ENCODE data around the gene TMEM81.

The TMEM81 gene

GRCh38 chr1:205071028-205071409 lies 13.2 kb downstream of the TMEM81 start:
- H3K9me3 Mint-ChIP-seq: no peaks in the 10 kb centered on the region
- H3K4me1 Mint-ChIP-seq (ENCODE audit: low read depth): no peaks in the 10 kb centered on the region
- H3K36me3 Mint-ChIP-seq (ENCODE audit: low read depth): no peaks in the 10 kb centered on the region
- no peak overlapping the region for H3K4me3 Mint-ChIP-seq
- H3K27me3 Mint-ChIP-seq (ENCODE audit: low read depth): no peaks in the 10 kb centered on the region
- H3K27ac Mint-ChIP-seq: no peak overlapping the region

GRCh38 chr1:205069371-205070125 lies 14.7 kb downstream of the TMEM81 start:
- Mint-ChIP-seq H3K4me3 (no peak overlapping the region), H3K9me3 (no peaks in the 10 kb centered on the region), H3K36me3 (ENCODE audit: low read depth) (no peaks in the 10 kb centered on the region), H3K27me3 (ENCODE audit: low read depth) (no peaks in the 10 kb centered on the region), H3K4me1 (ENCODE audit: low read depth) (no peaks in the 10 kb centered on the region), H3K27ac (no peak overlapping the region)

- peaks cover 3% of the 10 kb centered on the region for H3K4me1 Mint-ChIP-seq (ENCODE audit: low read depth)
- H3K36me3 Mint-ChIP-seq (ENCODE audit: low read depth): no peaks in the 10 kb centered on the region
- H3K27me3 Mint-ChIP-seq (ENCODE audit: low read depth): no peaks in the 10 kb centered on the region
- no peak overlapping the region for H3K4me3 Mint-ChIP-seq
- no peak overlapping the region for H3K27ac Mint-ChIP-seq
- no peaks in the 10 kb centered on the region for H3K9me3 Mint-ChIP-seq
Observed at GRCh38 chr1:205068457-205069040, 15.7 kb downstream of the TMEM81 start.

GRCh38 chr1:205068001-205068400 lies 16.3 kb downstream of the TMEM81 start:
- H3K36me3 Mint-ChIP-seq (ENCODE audit: low read depth): no peaks in the 10 kb centered on the region
- no peak overlapping the region for H3K4me3 Mint-ChIP-seq
- peaks cover 4% of the 10 kb centered on the region for H3K4me1 Mint-ChIP-seq (ENCODE audit: low read depth)
- H3K9me3 Mint-ChIP-seq: no peaks in the 10 kb centered on the region
- no peaks in the 10 kb centered on the region for H3K27me3 Mint-ChIP-seq (ENCODE audit: low read depth)
- no peak overlapping the region for H3K27ac Mint-ChIP-seq

GRCh38 chr1:205067031-205067430 lies 17.2 kb downstream of the TMEM81 start:
- H3K4me1 Mint-ChIP-seq (ENCODE audit: low read depth): peaks cover 4% of the 10 kb centered on the region
- no peak overlapping the region for H3K27ac Mint-ChIP-seq
- no peaks in the 10 kb centered on the region for H3K27me3 Mint-ChIP-seq (ENCODE audit: low read depth)
- no peaks in the 10 kb centered on the region for H3K36me3 Mint-ChIP-seq (ENCODE audit: low read depth)
- H3K9me3 Mint-ChIP-seq: no peaks in the 10 kb centered on the region
- H3K4me3 Mint-ChIP-seq: no peak overlapping the region

GRCh38 chr1:205066141-205066818 lies 18.0 kb downstream of the TMEM81 start:
- peaks cover 4% of the 10 kb centered on the region for H3K4me1 Mint-ChIP-seq (ENCODE audit: low read depth)

GRCh38 chr1:205065666-205066065 lies 18.6 kb downstream of the TMEM81 start:
- peaks cover 4% of the 10 kb centered on the region for H3K4me1 Mint-ChIP-seq (ENCODE audit: low read depth)
- H3K27me3 Mint-ChIP-seq (ENCODE audit: low read depth): no peaks in the 10 kb centered on the region
- no peaks in the 10 kb centered on the region for H3K36me3 Mint-ChIP-seq (ENCODE audit: low read depth)
- no peak overlapping the region for H3K4me3 Mint-ChIP-seq
- no peaks in the 10 kb centered on the region for H3K9me3 Mint-ChIP-seq
- H3K27ac Mint-ChIP-seq: no peak overlapping the region

More at GRCh38 chr1:205066141-205066818, 18.0 kb downstream of the TMEM81 start:
- Mint-ChIP-seq H3K27ac (no peak overlapping the region), H3K9me3 (no peaks in the 10 kb centered on the region), H3K36me3 (ENCODE audit: low read depth) (no peaks in the 10 kb centered on the region), H3K27me3 (ENCODE audit: low read depth) (no peaks in the 10 kb centered on the region), H3K4me3 (no peak overlapping the region)

GRCh38 chr1:205064741-205065316 lies 19.4 kb downstream of the TMEM81 start:
- Mint-ChIP-seq H3K4me1 (ENCODE audit: low read depth) (peaks cover 4% of the 10 kb centered on the region), H3K27me3 (ENCODE audit: low read depth) (no peaks in the 10 kb centered on the region), H3K36me3 (ENCODE audit: low read depth) (no peaks in the 10 kb centered on the region), H3K4me3 (no peak overlapping the region), H3K27ac (no peak overlapping the region), H3K9me3 (no peaks in the 10 kb centered on the region)

- Mint-ChIP-seq H3K27ac (no peak overlapping the region), H3K4me3 (no peak overlapping the region)
Observed at GRCh38 chr1:205064301-205064700, 20.0 kb downstream of the TMEM81 start.

GRCh38 chr1:205062895-205063294 lies 21.4 kb downstream of the TMEM81 start:
- Mint-ChIP-seq H3K27me3 (ENCODE audit: low read depth) (no peaks in the 10 kb centered on the region), H3K9me3 (no peaks in the 10 kb centered on the region), H3K4me1 (ENCODE audit: low read depth) (peaks cover 4% of the 10 kb centered on the region), H3K4me3 (no peak overlapping the region), H3K36me3 (ENCODE audit: low read depth) (no peaks in the 10 kb centered on the region), H3K27ac (no peak overlapping the region)

More at GRCh38 chr1:205064301-205064700, 20.0 kb downstream of the TMEM81 start:
- Mint-ChIP-seq H3K27me3 (ENCODE audit: low read depth) (no peaks in the 10 kb centered on the region), H3K9me3 (no peaks in the 10 kb centered on the region), H3K36me3 (ENCODE audit: low read depth) (no peaks in the 10 kb centered on the region), H3K4me1 (ENCODE audit: low read depth) (peaks cover 4% of the 10 kb centered on the region)

GRCh38 chr1:205062319-205062718 lies 21.9 kb downstream of the TMEM81 start:
- no peaks in the 10 kb centered on the region for H3K36me3 Mint-ChIP-seq (ENCODE audit: low read depth)
- H3K27me3 Mint-ChIP-seq (ENCODE audit: low read depth): no peaks in the 10 kb centered on the region
- no peak overlapping the region for H3K27ac Mint-ChIP-seq
- peaks cover 4% of the 10 kb centered on the region for H3K4me1 Mint-ChIP-seq (ENCODE audit: low read depth)
- H3K4me3 Mint-ChIP-seq: no peak overlapping the region
- H3K9me3 Mint-ChIP-seq: no peaks in the 10 kb centered on the region

GRCh38 chr1:205061665-205062069 lies 22.6 kb downstream of the TMEM81 start:
- H3K9me3 Mint-ChIP-seq: no peaks in the 10 kb centered on the region
- peaks cover 4% of the 10 kb centered on the region for H3K4me1 Mint-ChIP-seq (ENCODE audit: low read depth)
- H3K27ac Mint-ChIP-seq: no peak overlapping the region
- H3K27me3 Mint-ChIP-seq (ENCODE audit: low read depth): no peaks in the 10 kb centered on the region
- no peak overlapping the region for H3K4me3 Mint-ChIP-seq
- H3K36me3 Mint-ChIP-seq (ENCODE audit: low read depth): no peaks in the 10 kb centered on the region

GRCh38 chr1:205061227-205061626 lies 23.0 kb downstream of the TMEM81 start:
- Mint-ChIP-seq H3K36me3 (ENCODE audit: low read depth) (no peaks in the 10 kb centered on the region), H3K27ac (no peak overlapping the region)

GRCh38 chr1:205060746-205061145 lies 23.5 kb downstream of the TMEM81 start:
- no peaks in the 10 kb centered on the region for H3K36me3 Mint-ChIP-seq (ENCODE audit: low read depth)
- peaks cover 4% of the 10 kb centered on the region for H3K4me1 Mint-ChIP-seq (ENCODE audit: low read depth)
- H3K9me3 Mint-ChIP-seq: no peaks in the 10 kb centered on the region
- no peaks in the 10 kb centered on the region for H3K27me3 Mint-ChIP-seq (ENCODE audit: low read depth)
- no peak overlapping the region for H3K4me3 Mint-ChIP-seq
- H3K27ac Mint-ChIP-seq: no peak overlapping the region

More at GRCh38 chr1:205061227-205061626, 23.0 kb downstream of the TMEM81 start:
- H3K9me3 Mint-ChIP-seq: no peaks in the 10 kb centered on the region
- peaks cover 4% of the 10 kb centered on the region for H3K4me1 Mint-ChIP-seq (ENCODE audit: low read depth)
- H3K4me3 Mint-ChIP-seq: no peak overlapping the region
- H3K27me3 Mint-ChIP-seq (ENCODE audit: low read depth): no peaks in the 10 kb centered on the region

- H3K27ac Mint-ChIP-seq: no peak overlapping the region
- H3K27me3 Mint-ChIP-seq (ENCODE audit: low read depth): no peaks in the 10 kb centered on the region
- H3K9me3 Mint-ChIP-seq: no peaks in the 10 kb centered on the region
- peaks cover 4% of the 10 kb centered on the region for H3K4me1 Mint-ChIP-seq (ENCODE audit: low read depth)
- no peaks in the 10 kb centered on the region for H3K36me3 Mint-ChIP-seq (ENCODE audit: low read depth)
- no peak overlapping the region for H3K4me3 Mint-ChIP-seq
Observed at GRCh38 chr1:205059660-205060059, 24.6 kb downstream of the TMEM81 start.
